HEK293T (cell line): ENCODE results near the gene CYP2R1.
"Not testable (repeated sequence)": the region's sequence is repeated elsewhere in the genome, so short reads cannot be mapped to it uniquely, and the experiment has no call there.

Source experiments
- CTCF ChIA-PET: fragments of 350-600 bp; formaldehyde crosslinking; extraction: SDS; loops from one replicate; lab custom pipeline; 2021; ENCODE audit warnings: antibody characterized with exemption, inconsistent platforms; lab: Yijun Ruan, JAX
- POLR2A ChIA-PET: fragments of 350-600 bp; formaldehyde crosslinking; extraction: SDS; loops from one replicate; lab custom pipeline; 2020; ENCODE audit warnings: antibody characterized with exemption, inconsistent platforms; lab: Yijun Ruan, JAX
- DNase-seq: peaks from one replicate; pipeline ENCODE4 v3.0.0; 2012; ENCODE audit warnings: mixed read lengths; ENCODE audit errors: extremely low spot score
- ARNT ChIP-seq: fragments of 450-650 bp; IDR thresholded peaks from 2 replicates; pipeline ENCODE4 v1.6.1; 2017; ENCODE audit warnings: mild to moderate bottlenecking
- BHLHE40 ChIP-seq: fragments of 450-650 bp; IDR thresholded peaks from 2 replicates; pipeline ENCODE4 v1.6.1; 2016; ENCODE audit warnings: mild to moderate bottlenecking, moderate library complexity, borderline replicate concordance
- CTBP1 ChIP-seq: fragments of 450-650 bp; IDR thresholded peaks from 2 replicates; pipeline ENCODE4 v1.6.1; 2016; ENCODE audit warnings: borderline replicate concordance
- ELF4 ChIP-seq: fragments of 450-650 bp; IDR thresholded peaks from 2 replicates; pipeline ENCODE4 v1.6.1; 2017; ENCODE audit warnings: antibody characterized with exemption
- FOXA1 ChIP-seq: fragments of 450-650 bp; IDR thresholded peaks from 2 replicates; pipeline ENCODE4 v1.6.1; 2016; ENCODE audit warnings: mild to moderate bottlenecking
- FOXK2 ChIP-seq: fragments of 450-650 bp; IDR thresholded peaks from 2 replicates; pipeline ENCODE4 v1.6.1; 2016; ENCODE audit warnings: mild to moderate bottlenecking
- FOXM1 ChIP-seq: fragments of 450-650 bp; IDR thresholded peaks from 2 replicates; pipeline ENCODE4 v1.6.1; 2017; ENCODE audit warnings: mild to moderate bottlenecking, borderline replicate concordance
- HDGF ChIP-seq: fragments of 450-650 bp; IDR thresholded peaks from 2 replicates; pipeline ENCODE4 v1.6.1; 2017; ENCODE audit warnings: antibody characterized with exemption, borderline replicate concordance
- L3MBTL2 ChIP-seq: fragments of 450-650 bp; conservative IDR thresholded peaks from 2 replicates; pipeline ENCODE4 v1.6.1; 2016; ENCODE audit warnings: mild to moderate bottlenecking
- LEF1 ChIP-seq: fragments of 450-650 bp; IDR thresholded peaks from 2 replicates; pipeline ENCODE4 v1.6.1; 2017; ENCODE audit warnings: mild to moderate bottlenecking, borderline replicate concordance
- NFRKB ChIP-seq: fragments of 450-650 bp; IDR thresholded peaks from 2 replicates; pipeline ENCODE4 v1.6.1; 2016; ENCODE audit warnings: mild to moderate bottlenecking, moderate library complexity
- SP1 ChIP-seq: fragments of 450-650 bp; IDR thresholded peaks from 2 replicates; pipeline ENCODE4 v1.6.1; 2017
- SUZ12 ChIP-seq: fragments of 450-650 bp; IDR thresholded peaks from 2 replicates; pipeline ENCODE4 v1.6.1; 2016; ENCODE audit warnings: mild to moderate bottlenecking
- TARDBP ChIP-seq: fragments of 450-650 bp; IDR thresholded peaks from 2 replicates; pipeline ENCODE4 v1.6.1; 2016
- ZNF384 ChIP-seq: fragments of 450-650 bp; IDR thresholded peaks from 2 replicates; pipeline ENCODE4 v1.6.1; 2016
- TF ChIP-seq, protein P1 (sequence below): fragments of 450-650 bp; IDR thresholded peaks from 2 replicates; pipeline ENCODE4 v1.6.1; 2016

CYP2R1 gene

DNA sequence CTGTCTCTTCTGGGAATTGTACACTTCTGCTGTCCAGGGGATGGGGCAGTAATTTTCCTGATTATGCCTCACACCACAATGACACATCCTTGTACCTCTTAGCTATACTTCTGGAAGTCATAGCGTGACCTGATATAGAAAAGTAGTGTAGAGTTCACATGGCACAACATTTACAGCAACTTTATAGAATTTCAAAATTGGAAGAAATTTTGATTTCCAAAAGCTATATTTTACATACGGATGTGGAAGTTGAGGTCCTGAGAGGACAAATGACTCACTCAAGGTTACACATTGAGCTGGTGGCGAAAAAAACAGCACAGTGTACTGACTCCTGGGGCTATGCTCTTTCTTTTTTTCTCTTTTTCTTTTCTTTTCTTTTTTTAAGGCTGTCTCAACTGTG lies 6.3 kb upstream of the CYP2R1 start:
- ChIA-PET POLR2A (no interaction called here), CTCF (interaction anchor here (1.7 kb wide), 1 partner anchor 10 kb away, joined by 8 read pairs; no protein-coding TSS in a partner anchor)
- no peak for DNase-seq
- TF ChIP-seq, protein P1, sequence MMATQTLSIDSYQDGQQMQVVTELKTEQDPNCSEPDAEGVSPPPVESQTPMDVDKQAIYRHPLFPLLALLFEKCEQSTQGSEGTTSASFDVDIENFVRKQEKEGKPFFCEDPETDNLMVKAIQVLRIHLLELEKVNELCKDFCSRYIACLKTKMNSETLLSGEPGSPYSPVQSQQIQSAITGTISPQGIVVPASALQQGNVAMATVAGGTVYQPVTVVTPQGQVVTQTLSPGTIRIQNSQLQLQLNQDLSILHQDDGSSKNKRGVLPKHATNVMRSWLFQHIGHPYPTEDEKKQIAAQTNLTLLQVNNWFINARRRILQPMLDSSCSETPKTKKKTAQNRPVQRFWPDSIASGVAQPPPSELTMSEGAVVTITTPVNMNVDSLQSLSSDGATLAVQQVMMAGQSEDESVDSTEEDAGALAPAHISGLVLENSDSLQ: no peak
- no peak for TF ChIP-seq FOXA1
- TF ChIP-seq ELF4: no peak
- no peak for TF ChIP-seq NFRKB
- TF ChIP-seq FOXK2: no peak
- no peak for TF ChIP-seq HDGF
- TF ChIP-seq TARDBP: no peak

DNA sequence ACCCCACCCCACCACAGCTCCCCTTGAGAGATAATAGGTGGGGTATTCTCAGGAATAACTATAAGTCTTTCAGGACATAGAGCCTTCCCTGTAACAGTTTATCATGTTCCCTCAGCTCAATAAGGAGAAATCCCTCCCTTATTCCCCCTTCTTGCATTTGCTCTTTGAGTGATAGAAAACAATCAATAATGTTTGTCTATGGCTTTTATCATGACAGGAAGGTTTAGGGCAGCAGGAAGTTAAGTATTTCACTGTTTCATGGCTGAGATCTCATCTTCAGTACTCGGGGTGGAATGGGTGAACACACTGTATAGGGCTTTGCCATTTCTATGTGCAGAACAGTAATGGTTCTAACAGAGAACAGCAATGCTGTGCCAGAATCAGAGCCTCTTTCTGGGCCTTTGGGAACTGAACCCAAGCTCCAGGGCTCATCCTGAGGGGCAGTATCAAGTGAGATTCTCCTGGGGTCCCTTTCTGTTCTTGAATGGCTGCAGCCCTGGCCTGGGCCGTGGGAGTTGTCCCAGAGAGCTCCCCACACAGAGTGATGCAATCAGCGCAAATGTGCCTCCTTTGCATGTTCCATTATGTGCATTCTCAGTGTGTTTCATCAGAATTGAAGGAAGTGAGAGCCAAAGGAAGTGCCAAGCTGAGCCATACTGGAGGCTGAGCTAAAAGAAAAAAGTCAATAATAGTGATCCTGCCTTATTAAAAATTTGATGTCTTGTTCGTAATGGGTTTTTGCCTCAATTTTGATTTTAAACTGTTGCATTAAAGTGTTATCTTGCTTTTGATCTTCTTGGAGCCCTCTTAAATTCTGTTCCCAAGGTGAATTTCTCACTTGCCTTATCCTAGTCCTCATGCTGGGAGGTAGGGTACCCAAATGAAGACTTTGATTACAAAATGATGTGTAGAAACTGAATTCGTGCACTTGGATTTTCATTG lies 2.9 kb upstream of the CYP2R1 start:
- CTCF ChIA-PET: interaction anchor here (1.6 kb wide), 1 partner anchor 12 kb away, joined by 10 read pairs; no protein-coding TSS in a partner anchor
- no peak for TF ChIP-seq SP1
- TF ChIP-seq LEF1: no peak
- TF ChIP-seq BHLHE40: no peak
- no peak for TF ChIP-seq HDGF
- no peak for TF ChIP-seq CTBP1
- no peak for TF ChIP-seq NFRKB
- TF ChIP-seq FOXM1: no peak
- TF ChIP-seq FOXK2: no peak
- TF ChIP-seq FOXA1: no peak
- TF ChIP-seq L3MBTL2: no peak
- TF ChIP-seq ZNF384: no peak
- TF ChIP-seq, protein P1: no peak
- no peak for TF ChIP-seq TARDBP
- no peak for TF ChIP-seq SUZ12
- no peak for TF ChIP-seq ARNT
- TF ChIP-seq ELF4: no peak
- no peak for DNase-seq
- POLR2A ChIA-PET: no interaction called here

DNA sequence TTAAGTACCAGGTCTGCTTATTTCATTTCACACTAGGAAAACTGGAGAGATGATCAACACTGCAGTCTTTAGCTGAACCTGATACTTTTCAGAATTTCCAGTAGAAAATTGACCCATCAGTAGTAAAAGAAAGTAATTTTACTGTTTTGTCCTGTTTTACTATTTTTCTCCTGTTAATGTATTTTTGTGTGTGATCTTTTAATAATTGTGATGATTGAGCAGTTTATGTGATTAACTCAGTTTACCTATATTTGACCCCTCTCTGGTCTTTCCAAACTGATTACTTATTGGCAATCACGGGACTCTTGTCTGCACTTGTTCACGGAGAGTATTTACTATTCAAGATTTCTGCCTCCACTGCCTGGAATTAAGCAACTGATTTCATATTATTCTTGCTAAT lies 546 bp upstream of the CYP2R1 start:
- no peak for DNase-seq
- ChIA-PET CTCF (interaction anchor here (1.9 kb wide), 1 partner anchor 15 kb away, joined by 10 read pairs; no protein-coding TSS in a partner anchor), POLR2A (interaction anchor here (0.6 to 2.1 kb wide), 13 partner anchors 8 to 392 kb away, joined by 3 to 16 read pairs (median 5); partner anchors contain the start of genes CALCB, COPB1, PDE3B and PSMA1)
- TF ChIP-seq HDGF: no peak

DNA sequence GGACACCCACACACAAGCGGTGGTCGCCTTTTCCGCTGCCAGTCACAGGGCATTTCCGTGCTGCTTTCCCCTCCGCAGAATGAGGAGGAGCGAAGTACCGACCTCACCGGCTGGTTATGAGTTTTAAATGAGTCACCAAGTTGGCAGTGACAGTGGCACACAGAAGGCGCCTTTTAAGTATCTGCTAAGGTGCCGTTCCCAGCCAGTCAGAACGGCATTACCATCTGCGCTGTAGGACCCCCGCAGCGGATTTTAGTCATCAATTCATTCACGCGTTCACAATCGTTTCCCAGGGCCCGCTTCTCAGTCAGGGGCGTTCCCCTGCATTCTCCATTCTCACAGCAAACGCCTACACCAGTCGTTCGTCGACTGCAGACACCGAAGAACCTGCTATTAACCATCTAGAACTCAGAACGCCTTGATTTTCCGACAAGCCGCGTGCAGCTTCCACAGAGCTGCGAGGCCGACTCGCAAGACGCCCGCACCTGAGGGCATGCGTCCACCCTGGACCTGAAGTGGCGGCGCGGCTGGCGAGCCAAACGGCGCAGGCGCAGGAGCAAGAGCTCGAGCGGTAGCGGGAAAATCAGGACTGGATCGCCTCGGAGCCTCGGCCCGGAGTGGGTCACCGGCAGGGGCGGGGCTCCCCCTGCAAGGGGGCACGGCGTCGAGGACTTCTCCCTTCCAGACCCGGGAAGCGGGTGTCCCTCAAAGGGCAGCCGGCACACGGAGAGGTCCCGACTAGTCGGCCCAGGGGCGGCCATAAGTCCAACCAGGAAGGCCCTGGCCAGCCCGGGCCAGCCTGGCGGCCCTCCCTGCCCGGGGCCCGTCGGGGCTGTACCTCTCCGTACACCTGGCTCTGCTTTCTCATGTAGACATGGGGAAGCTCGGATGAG lies 642 bp downstream of the CYP2R1 start:
- CTCF ChIA-PET: interaction anchor here (1.9 kb wide), 1 partner anchor 16 kb away, joined by 10 read pairs; no protein-coding TSS in a partner anchor
- POLR2A ChIA-PET: interaction anchor here (0.6 to 2.1 kb wide), 19 partner anchors 9 to 391 kb away, joined by 3 to 16 read pairs (median 4); partner anchors contain the start of genes CALCB, COPB1, PDE3B and PSMA1
- TF ChIP-seq TARDBP (no peak), L3MBTL2 (peak; percentile 99), FOXM1 (peak; percentile 34; the same call in 1 of the 2 replicates)
- DNase-seq: peak; percentile 86

DNA sequence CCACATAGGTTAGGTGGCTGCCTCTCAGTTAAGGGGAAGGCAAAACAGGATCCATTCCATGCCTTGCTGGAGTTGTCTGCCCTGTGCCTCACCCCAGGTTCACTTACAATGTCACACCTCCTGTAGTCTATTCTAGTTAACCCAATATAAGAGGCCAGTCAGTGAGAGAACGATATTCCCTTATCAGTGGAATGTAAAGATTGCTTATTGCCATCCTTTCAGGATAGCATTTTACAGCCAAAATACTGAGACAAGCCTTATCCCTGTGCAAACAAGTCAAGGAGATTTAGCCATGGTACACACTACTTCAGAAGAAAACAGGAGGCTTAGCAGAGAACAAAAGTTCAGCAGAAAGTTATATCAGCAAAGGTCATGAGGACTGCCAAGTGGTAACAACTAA lies 5.5 kb downstream of the CYP2R1 start:
- no peak for TF ChIP-seq SUZ12
- no peak for TF ChIP-seq LEF1
- TF ChIP-seq, protein P1: no peak
- TF ChIP-seq TARDBP: no peak
- TF ChIP-seq ELF4: no peak
- no peak for TF ChIP-seq FOXA1
- TF ChIP-seq SP1: no peak
- no peak for TF ChIP-seq ARNT
- no peak for TF ChIP-seq L3MBTL2
- CTCF ChIA-PET: no interaction called here
- POLR2A ChIA-PET: no interaction called here
- no peak for DNase-seq

DNA sequence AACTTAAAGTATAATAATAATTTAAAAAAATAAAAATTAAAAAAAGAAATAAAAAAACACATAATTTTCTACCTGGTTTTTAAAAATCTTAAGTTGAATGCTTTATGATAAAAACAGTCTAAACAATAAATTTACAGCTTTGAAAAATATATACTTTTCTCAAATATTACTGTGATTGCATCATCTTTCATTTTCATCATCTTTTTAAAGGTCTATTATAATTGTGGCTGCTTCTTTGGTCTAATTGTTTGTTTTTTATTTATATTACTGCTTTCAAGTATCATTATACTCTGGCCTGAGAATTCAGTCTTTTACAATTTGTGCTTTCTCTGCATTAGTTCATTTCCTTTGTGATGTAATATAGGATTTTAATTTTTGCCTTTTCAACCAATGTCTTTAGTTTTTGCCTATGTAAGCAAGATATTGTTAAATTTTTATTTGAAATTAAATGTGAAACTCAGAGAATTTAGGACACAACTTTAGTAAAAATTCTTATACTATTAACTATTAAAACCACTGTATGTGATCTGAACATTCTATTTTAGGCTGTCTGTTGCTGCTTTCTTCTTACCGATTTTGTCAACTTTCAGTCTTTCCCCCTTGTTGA lies 7.3 kb downstream of the CYP2R1 start:
- CTCF ChIA-PET: no interaction called here
- TF ChIP-seq L3MBTL2 (no peak), TARDBP (no peak), ARNT (no peak), FOXM1 (no peak), HDGF (no peak), FOXA1 (no peak), SUZ12 (no peak), CTBP1 (no peak), BHLHE40 (no peak), NFRKB (no peak), FOXK2 (no peak), SP1 (no peak), LEF1 (no peak), ZNF384 (no peak), ELF4 (no peak)
- DNase-seq: no peak
- POLR2A ChIA-PET: no interaction called here

DNA sequence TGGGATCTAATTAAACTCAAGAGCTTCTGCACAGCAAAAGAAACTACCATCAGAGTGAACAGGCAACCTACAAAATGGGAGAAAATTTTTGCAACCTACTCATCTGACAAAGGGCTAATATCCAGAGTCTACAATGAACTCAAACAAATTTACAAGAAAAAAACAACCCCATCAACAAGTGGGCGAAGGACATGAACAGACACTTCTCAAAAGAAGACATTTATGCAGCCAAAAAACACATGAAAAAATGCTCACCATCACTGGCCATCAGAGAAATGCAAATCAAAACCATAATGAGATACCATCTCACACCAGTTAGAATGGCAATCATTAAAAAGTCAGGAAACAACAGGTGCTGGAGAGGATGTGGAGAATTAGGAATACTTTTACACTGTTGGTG lies 8.3 kb downstream of the CYP2R1 start:
- DNase-seq, CTCF ChIA-PET, POLR2A ChIA-PET: not testable (repeated sequence)
